HL-60 (cell line): ENCODE results near the gene ENOX1.

Source experiments
- CTCF ChIP-seq: IDR thresholded peaks from one replicate; pipeline ENCODE4 v1.5.1; 2011; ENCODE audit warnings: low read length, control low read depth, inconsistent platforms; ENCODE audit not compliant: insufficient read depth
- GABPA ChIP-seq: IDR thresholded peaks from 2 replicates; pipeline ENCODE4 v1.6.1; 2012; ENCODE audit warnings: low read depth
- POLR2AphosphoS5 ChIP-seq: IDR thresholded peaks from 2 replicates; pipeline ENCODE4 v1.6.1; 2012; ENCODE audit warnings: low read depth

GRCh38 chr13:43693639-43694038 is 93.1 kb downstream of the ENOX1 start:
- TF ChIP-seq CTCF = no peak
- TF ChIP-seq POLR2AphosphoS5 = no peak
- TF ChIP-seq GABPA = no peak
